T-helper 2 cell treated with Interferon-gamma antibody and Interleukin-4, amounts not matched to agents 5 μg/mL and 100 μg/mL, for 36 hours (primary cell): ENCODE measurements around the gene SSBP2.

Experiments used
- DNase-seq: peaks from one replicate; pipeline ENCODE4 v3.0.0; 2021; ENCODE audit warnings: low spot score
- H3K27ac Mint-ChIP-seq: one replicate; pipeline ENCODE4 v1.8.0; 2021; ENCODE audit warnings: mild to moderate bottlenecking, mixed read lengths
- H3K27me3 Mint-ChIP-seq: one replicate; pipeline ENCODE4 v1.8.0; 2021; ENCODE audit warnings: low read depth, mixed read lengths
- H3K36me3 Mint-ChIP-seq: one replicate; pipeline ENCODE4 v1.8.0; 2021; ENCODE audit warnings: low read depth, mixed read lengths
- H3K4me1 Mint-ChIP-seq: one replicate; pipeline ENCODE4 v1.8.0; 2021; ENCODE audit warnings: low read depth, mixed read lengths
- H3K4me3 Mint-ChIP-seq: one replicate; pipeline ENCODE4 v1.8.0; 2022; ENCODE audit warnings: mild to moderate bottlenecking, moderate library complexity, mixed read lengths
- H3K9me3 Mint-ChIP-seq: one replicate; pipeline ENCODE4 v1.8.0; 2021; ENCODE audit warnings: mixed read lengths

Gene SSBP2

DNA sequence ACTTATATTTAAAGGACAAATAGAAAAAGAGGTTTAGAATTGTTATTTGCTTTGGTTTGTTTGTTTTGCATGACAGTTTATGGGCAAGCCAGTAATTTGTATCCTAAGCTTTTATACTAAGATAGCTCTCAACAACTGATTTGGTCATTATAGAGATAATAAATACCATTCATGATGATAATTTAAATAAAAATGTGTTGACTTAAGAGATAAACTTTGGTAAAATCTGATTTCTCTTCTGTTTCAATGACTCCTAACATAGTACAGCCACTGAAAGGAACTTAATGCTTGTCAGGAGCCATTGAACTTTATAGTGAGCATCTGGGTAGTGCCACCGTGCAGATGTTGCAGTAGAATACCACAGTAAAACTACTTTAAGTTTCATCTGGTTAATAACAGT is 196.2 kb downstream of the SSBP2 start:
- DNase-seq: no peak
- Mint-ChIP-seq H3K4me3 (no peak overlapping the region), H3K27ac (no peak overlapping the region), H3K9me3 (no peaks in the 10 kb centered on the region), H3K27me3 (no peaks in the 10 kb centered on the region), H3K36me3 (no peaks in the 10 kb centered on the region), H3K4me1 (peaks cover 23% of the 10 kb centered on the region)

DNA sequence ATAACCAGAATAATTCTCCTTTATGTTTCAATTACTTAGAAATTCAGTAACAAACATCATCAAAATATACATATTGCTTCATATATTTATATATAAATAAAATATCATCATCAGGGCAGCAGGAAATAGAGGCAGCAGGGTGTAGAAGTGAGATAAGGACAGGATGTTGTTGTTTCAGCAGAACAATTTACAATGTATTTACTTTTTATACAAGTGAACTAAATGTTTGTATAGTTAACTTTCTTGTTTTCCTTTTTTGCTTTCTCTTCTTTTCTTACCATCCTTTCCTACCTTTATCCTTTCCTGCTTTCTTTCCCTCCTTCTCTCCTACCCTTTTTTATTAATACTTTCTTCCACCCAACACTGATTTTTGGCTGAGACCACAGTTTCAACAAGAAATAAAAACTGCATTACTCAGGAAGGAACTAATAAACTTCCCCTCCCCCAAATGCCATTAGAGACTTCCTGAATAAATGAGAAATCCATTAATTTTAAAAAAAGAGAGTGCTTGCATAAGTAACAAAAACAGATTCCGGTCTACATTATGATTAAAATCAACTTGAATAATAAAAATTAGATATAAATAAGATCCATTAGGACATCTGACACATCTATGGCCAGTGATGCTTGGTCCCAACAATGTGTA is 197.2 kb downstream of the SSBP2 start:
- DNase-seq: no peak
- Mint-ChIP-seq H3K4me1 (peaks cover 23% of the 10 kb centered on the region), H3K36me3 (no peaks in the 10 kb centered on the region), H3K9me3 (no peaks in the 10 kb centered on the region), H3K27me3 (no peaks in the 10 kb centered on the region), H3K4me3 (no peak overlapping the region), H3K27ac (peak overlapping the region; percentile 24)

DNA sequence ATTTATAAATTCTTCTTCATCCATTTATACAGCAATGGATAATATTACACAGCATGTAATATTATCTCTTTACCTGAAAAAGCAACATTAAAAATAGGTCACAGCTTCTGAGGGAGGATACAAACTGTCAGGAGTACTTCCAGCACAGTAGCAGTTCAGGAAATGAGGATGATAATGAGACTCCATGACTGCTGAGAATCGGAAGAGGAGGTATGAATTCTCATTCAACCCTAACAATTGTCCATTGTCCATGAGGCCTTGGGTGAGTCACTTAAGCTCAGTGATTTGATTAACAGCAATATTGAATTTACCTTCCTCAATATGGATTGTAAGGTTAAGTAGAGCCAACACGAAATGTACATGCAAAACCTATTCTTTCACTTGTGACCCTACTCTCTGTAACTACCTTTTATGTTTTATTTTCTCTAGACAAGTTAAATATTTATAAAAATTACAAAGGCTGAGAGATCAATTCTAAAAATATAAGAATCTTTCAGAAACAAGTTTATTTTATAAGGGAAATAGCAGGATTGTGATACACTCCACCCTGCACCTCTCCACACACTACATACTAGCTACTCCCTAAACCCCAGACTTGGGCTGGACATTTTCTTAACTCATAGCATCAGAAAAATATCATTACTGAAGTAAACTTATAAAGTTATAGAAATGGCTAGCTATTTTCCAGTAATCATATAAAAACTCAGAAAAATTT is 197.9 kb downstream of the SSBP2 start:
- Mint-ChIP-seq H3K36me3 (no peaks in the 10 kb centered on the region), H3K27ac (no peak overlapping the region), H3K4me1 (peaks cover 17% of the 10 kb centered on the region), H3K9me3 (no peaks in the 10 kb centered on the region), H3K27me3 (no peaks in the 10 kb centered on the region), H3K4me3 (no peak overlapping the region)
- no peak for DNase-seq

DNA sequence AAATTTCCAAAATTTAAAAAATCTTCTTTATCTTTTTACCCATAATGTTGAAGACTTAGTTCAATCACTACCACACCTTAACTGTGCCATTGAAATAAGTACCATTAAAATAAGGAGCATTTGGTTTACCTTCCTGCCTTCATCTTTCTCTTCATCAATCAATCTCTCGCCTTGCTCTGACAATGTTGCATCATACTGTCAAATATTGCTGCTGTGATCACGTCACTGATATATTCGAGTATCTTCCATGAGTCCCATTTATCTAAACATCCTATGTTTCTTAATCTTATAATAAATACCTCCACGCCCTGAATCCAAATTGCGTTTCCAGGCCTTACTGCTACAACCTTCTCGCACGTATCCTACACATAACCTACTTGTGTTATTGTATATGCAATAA is 201.8 kb downstream of the SSBP2 start:
- DNase-seq: no peak
- Mint-ChIP-seq H3K36me3 (peaks cover 2% of the 10 kb centered on the region), H3K27me3 (no peaks in the 10 kb centered on the region), H3K9me3 (no peaks in the 10 kb centered on the region), H3K4me1 (peaks cover 4% of the 10 kb centered on the region), H3K4me3 (no peak overlapping the region), H3K27ac (no peak overlapping the region)

DNA sequence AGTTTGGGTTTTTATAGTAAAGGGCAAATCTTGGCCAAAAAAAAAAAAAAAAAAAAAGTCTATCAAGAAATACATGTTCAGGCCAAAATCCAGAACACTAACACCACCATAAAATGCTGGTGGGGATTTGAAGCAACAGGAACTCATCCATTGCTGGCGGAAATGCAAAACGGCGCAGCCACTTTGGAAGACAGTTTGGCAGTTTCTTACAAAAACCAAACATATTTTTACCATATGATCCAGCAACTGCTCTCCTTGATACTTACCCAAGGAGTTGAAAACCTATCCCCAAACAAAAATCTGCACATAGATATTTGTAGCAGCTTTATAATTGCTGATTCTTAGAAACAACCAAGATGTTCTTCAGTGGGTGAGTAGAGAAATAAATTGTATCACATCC is 203.9 kb downstream of the SSBP2 start:
- H3K27me3 Mint-ChIP-seq: no peaks in the 10 kb centered on the region
- H3K36me3 Mint-ChIP-seq: peaks cover 9% of the 10 kb centered on the region
- H3K9me3 Mint-ChIP-seq: no peaks in the 10 kb centered on the region
- H3K4me3 Mint-ChIP-seq: no peak overlapping the region
- H3K27ac Mint-ChIP-seq: no peak overlapping the region
- no peak for DNase-seq
- H3K4me1 Mint-ChIP-seq: no peaks in the 10 kb centered on the region

DNA sequence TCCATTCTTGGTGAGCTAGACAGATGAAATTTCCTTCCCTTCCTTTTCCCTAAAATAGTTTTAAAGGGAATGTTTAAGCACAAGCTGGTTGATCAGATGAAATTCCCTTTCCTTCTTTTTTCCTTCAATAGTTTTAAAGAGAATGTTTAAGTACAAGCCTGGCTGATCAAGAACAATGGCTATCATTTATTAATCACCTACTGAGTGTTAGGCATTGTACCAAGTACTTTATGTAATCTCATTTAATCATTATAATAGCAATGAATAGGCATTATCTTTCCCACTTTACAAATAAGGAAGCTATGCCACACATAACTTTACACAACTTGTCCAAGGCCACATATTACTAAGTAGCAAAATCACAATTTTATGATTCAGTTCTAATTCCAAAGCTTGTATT is 205.0 kb downstream of the SSBP2 start:
- no peak overlapping the region for H3K4me3 Mint-ChIP-seq
- DNase-seq: no peak
- peaks cover 13% of the 10 kb centered on the region for H3K36me3 Mint-ChIP-seq
- no peak overlapping the region for H3K27ac Mint-ChIP-seq
- peaks cover 4% of the 10 kb centered on the region for H3K4me1 Mint-ChIP-seq
- no peaks in the 10 kb centered on the region for H3K27me3 Mint-ChIP-seq
- peaks cover 4% of the 10 kb centered on the region for H3K9me3 Mint-ChIP-seq

DNA sequence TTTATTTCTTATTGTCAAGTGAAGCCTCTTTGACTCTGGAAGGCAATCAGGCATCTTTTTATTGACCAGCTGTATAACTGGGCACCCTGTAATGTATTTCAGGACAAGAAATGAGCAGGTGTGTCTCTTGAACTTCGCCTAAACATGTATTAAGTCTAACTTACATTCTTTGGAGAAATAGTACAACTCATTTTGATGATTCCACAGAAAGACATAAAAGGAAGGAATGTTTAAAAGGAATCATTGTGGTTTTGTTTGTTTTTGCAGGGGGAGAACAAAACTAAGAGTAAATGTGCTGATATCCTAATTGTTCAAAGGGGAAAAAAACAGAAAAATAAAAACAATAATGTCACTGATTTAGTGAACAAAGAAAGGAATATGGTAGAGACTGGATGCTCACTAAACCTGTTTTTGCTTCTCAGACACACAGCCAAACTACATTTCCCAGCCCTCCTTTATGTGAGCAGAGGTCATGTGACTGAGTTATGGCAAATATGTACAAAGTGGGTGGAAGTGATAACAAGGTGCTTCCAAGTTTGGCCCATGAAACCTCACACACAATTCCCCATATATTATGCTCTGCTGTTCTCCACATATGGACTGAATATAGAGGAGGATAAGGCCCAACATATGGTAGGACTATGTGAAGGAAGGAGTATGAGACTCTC is 206.4 kb downstream of the SSBP2 start:
- Mint-ChIP-seq H3K4me1 (peaks cover 14% of the 10 kb centered on the region), H3K4me3 (no peak overlapping the region), H3K27me3 (no peaks in the 10 kb centered on the region), H3K27ac (no peak overlapping the region), H3K36me3 (peaks cover 22% of the 10 kb centered on the region), H3K9me3 (peaks cover 13% of the 10 kb centered on the region)
- no peak for DNase-seq

DNA sequence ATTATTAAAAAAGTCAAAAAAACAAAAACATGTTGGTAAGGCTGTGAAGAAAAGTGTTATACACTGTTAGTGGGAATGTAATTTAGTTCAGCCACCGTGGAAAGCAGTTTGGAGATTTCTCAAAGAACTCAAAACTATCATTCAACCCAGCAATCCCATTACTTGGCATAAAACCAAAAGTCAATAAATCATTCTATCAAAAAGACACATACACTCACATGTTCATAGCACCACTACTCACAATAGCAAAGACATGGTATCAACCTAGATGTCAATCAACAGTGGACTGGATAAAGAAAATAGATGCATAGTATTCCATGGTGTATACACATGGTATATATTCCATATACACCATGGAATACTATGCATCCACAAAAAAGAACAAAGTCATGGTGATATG is 208.7 kb downstream of the SSBP2 start:
- Mint-ChIP-seq H3K4me1 (peaks cover 33% of the 10 kb centered on the region), H3K36me3 (peaks cover 27% of the 10 kb centered on the region), H3K27me3 (no peaks in the 10 kb centered on the region), H3K27ac (no peak overlapping the region), H3K9me3 (peaks cover 22% of the 10 kb centered on the region), H3K4me3 (no peak overlapping the region)
- DNase-seq: no peak

DNA sequence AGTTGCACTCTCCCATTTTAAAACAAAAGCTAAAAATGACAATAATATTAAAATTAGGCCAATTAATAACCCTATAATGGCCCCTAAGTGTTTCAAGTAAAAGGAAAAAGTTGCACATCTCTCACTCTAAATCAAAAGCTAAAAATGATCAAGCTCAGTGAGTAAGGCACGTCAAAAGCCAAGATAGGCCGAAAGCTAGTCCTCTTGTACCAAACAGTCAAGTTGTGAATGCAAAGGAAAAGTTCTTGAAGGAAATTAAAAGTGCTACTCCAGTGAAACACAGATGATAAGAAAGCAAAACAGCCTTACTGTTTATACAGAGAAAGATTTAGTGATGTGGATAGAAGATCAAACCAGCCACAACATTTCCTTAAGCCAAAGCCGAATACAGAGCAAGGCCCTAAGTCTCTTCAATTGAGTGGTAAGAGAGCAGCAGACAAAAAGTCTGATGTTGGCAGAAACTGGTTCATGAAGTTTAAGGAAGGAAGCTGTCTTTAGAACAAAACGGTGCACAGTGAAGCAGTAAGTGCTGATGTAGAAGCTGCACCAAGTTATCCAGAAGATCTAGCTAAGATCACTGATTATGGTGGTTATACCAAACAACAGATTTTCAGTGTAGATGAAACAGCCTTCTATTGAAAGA is 212.9 kb downstream of the SSBP2 start:
- Mint-ChIP-seq H3K4me1 (peaks cover 58% of the 10 kb centered on the region), H3K27me3 (no peaks in the 10 kb centered on the region), H3K36me3 (peaks cover 31% of the 10 kb centered on the region), H3K4me3 (peak overlapping the region; percentile 56), H3K27ac (peak overlapping the region; percentile 77), H3K9me3 (peaks cover 22% of the 10 kb centered on the region)
- no peak for DNase-seq

DNA sequence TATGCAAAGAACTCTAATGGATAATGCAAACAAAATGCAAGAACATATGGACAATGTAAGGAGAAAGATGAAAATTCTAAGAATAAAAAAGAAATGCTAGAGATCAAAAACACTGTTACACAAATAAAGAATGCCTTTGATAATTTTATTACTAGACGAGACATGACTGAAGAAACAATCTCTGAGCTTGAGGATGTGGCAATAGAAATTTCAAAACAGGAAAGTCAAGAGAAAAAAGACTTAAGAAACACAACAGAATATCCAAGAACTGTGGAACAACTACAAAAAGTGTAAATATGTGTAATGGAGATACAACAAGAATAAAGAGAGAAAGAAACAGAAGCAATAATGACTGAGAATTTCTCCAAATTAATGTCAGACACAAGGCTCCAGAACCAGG is 216.5 kb downstream of the SSBP2 start:
- peaks cover 19% of the 10 kb centered on the region for H3K36me3 Mint-ChIP-seq
- H3K4me3 Mint-ChIP-seq: no peak overlapping the region
- no peaks in the 10 kb centered on the region for H3K27me3 Mint-ChIP-seq
- DNase-seq: no peak
- peaks cover 8% of the 10 kb centered on the region for H3K9me3 Mint-ChIP-seq
- peak overlapping the region; percentile 0 for H3K27ac Mint-ChIP-seq
- peaks cover 54% of the 10 kb centered on the region for H3K4me1 Mint-ChIP-seq

DNA sequence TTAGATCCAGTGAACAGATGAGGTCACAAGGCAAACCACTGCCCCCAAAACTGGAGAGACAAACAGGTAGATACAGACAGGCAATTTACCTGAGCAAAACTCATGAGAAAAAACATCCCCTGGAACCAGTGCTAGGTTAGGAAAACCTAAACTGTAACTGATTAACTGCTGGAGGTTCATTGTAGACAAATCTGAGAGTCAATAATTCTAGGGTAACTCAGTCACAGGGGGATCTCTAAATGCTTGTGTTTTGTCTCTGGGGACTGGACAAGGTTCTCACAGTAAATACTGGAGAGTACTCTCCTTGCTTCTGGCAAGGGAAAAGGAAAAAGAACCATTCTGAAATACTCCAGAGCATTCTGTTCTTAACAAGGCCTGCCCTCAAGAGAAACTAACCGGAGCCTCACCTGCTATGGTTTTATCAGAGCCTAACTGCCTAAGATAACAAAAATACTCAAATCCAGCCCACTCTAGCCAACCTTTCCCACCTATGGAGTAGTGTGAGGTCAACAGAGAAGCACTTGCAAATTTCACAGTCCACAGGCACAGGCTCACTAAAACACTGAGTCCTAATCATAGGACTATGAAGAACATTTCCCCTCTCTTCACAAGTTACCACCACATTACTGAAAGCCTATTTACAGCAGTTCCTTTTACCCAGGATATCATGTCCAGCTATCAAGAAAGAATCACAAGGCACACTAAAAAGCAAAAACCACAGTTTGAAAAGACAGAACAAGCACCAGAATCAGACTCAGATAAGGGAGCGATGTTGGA is 217.1 kb downstream of the SSBP2 start:
- H3K4me1 Mint-ChIP-seq: peaks cover 50% of the 10 kb centered on the region

DNA sequence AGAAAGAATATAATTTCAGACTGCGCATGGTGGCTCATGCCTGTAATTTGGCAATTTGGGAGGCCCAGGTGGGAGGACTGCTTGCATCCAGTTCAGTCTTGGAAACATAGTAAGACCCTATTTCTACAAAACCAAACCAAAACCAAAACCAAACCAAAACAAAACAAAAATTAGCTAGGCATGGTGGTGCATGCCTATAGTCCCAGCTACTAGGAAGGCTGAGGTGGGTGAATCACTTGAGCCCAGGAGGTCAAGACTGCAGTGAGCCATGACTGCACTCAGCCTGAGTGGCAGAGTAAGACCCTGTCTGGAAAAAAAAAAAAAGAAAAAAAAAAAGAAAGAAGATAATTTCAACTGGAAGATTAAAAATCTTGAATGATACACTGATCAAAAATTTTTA is 220.0 kb downstream of the SSBP2 start:
- DNase-seq: no peak
- H3K36me3 Mint-ChIP-seq: peaks cover 16% of the 10 kb centered on the region
- H3K27me3 Mint-ChIP-seq: no peaks in the 10 kb centered on the region
- no peak overlapping the region for H3K4me3 Mint-ChIP-seq
- H3K27ac Mint-ChIP-seq: no peak overlapping the region
- no peaks in the 10 kb centered on the region for H3K9me3 Mint-ChIP-seq
- peaks cover 30% of the 10 kb centered on the region for H3K4me1 Mint-ChIP-seq

More for the DNA sequence above, 217.1 kb downstream of the SSBP2 start:
- DNase-seq: no peak
- peaks cover 2% of the 10 kb centered on the region for H3K9me3 Mint-ChIP-seq
- H3K36me3 Mint-ChIP-seq: peaks cover 13% of the 10 kb centered on the region
- H3K4me3 Mint-ChIP-seq: no peak overlapping the region
- no peaks in the 10 kb centered on the region for H3K27me3 Mint-ChIP-seq
- peak overlapping the region; percentile 0 for H3K27ac Mint-ChIP-seq

DNA sequence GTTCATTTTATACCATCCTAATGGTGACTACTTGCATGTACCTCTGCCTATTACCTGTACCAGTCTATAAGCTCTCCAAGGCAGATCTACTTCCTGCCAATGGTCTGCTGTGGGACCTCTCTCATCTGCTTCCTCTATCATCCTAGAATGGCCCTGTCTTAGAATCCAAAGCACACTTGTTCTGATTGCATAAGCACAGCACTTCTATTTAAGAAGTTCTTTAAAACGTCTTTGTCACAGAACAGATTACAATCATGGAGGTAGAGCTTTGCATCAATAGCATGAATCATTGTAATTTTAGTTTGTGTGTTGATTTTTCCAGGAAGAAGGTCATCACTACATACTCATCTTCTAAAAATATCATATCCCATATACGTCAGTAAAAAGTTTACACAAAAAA is 225.2 kb downstream of the SSBP2 start:
- Mint-ChIP-seq H3K27ac (peak overlapping the region; percentile 55), H3K9me3 (no peaks in the 10 kb centered on the region), H3K4me3 (peak overlapping the region; percentile 2), H3K4me1 (peaks cover 13% of the 10 kb centered on the region), H3K27me3 (no peaks in the 10 kb centered on the region), H3K36me3 (peaks cover 10% of the 10 kb centered on the region)
- no peak for DNase-seq
